Activated T-cell treated with anti-CD3 and anti-CD28 coated beads for 48 hours (primary cell): ENCODE measurements around the gene ADRB2.

ENCODE experiments used
- DNase-seq: peaks from one replicate; pipeline ENCODE4 v3.0.0-alpha.2; 2020; ENCODE audit warnings: low read depth

Gene ADRB2

DNA sequence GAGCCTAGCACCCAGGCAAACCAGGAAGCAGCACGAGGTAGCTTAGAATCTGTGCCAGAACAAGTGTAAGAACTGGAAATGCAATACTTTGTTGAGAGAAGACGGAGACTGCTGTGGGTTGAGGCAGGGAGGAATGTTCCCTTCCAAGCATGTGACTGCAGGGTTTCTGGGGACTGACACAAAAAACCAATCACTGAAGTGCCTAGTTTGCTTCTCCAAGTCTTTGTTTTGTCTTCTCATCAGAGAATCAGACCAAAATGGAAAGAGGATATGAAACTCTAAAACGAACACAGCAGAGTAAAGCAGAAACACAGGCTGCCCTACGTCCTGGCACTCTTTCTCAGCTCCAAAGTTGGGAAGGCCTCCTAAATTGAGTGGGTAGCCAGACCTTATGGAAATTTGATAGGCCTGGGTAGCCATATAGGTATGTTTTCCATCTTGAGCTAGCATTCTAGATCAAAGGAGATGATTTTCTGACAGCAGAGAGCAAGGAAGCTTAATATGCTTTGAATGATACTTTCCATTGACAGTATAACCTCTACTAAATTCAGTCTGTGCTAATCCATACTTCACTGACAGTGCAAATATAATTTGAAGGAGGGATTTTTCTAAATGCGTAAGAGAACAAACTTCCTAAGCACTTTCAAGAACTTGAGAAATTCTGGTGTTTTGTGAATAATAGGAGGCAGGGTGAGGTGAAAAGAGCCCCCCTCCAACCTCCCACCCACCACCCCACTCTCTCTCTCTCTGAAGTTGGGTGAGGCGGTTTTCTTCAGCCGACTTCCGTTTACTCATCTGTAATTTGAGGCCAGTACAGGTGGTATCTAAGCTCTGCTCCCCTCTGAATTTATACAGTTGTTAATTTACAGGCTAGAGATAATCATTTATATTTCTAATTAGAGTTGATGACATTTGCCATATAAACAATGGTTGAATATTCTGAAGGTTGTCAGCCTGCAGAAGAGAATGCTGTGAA is 5.5 kb downstream of the ADRB2 start:
- no peak for DNase-seq

DNA sequence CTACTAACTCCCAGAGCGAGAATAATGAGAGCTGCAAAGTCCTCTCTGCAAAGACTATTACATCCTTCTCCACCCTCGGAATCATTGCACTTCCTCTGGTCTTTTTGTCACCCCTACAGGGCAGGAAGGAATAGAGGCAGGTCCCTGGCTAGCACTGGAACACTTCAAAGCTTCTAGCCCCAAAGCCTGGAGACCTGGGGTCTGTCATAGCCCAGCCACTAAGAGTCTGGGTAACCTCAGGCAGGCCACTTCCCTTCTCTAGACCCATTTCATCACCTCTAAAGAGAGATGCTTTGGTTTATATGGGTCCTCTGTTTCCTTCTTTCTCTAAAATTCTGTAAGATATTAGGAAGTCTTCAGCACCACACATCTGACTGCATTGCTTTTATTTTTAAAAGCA is 6.7 kb downstream of the ADRB2 start:
- no peak for DNase-seq

DNA sequence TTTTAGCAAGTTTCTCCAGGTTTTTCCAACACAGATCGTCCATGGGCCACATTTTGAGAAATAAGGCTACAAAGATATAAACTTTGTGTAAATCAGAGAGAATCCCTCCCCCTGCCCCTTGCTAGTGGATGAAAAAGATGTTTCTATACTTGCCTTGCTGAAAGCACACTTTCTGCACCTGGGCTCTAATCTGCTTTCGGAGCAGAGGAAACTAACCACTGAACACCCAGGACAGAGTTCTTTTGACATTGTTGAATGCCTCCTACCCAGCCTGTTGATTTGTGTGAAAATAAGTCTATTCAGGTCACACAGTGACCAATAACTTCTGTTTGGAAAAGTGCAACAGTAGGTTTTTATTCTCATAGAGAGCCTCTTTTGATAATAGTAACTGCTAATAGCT is 7.5 kb downstream of the ADRB2 start:
- no peak for DNase-seq

DNA sequence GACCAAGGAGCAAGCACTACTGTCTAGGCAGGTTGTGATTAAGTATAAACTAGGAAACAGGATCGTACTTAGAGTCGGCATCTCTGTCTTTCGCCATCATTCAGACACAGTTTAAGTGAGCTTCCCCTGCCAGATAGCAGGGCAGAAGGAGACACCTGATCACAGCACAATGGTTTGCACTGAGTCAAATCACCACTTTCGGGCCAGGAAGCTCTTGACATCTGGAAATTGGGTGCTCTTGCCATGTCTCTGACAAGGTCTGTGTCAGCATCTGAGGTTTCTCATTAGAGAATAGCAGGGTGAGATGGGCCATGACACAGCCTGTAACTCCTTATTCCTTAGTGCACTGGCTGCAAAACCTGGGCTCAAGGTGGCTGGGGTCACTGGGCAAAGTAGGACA is 8.3 kb downstream of the ADRB2 start:
- DNase-seq: no peak

DNA sequence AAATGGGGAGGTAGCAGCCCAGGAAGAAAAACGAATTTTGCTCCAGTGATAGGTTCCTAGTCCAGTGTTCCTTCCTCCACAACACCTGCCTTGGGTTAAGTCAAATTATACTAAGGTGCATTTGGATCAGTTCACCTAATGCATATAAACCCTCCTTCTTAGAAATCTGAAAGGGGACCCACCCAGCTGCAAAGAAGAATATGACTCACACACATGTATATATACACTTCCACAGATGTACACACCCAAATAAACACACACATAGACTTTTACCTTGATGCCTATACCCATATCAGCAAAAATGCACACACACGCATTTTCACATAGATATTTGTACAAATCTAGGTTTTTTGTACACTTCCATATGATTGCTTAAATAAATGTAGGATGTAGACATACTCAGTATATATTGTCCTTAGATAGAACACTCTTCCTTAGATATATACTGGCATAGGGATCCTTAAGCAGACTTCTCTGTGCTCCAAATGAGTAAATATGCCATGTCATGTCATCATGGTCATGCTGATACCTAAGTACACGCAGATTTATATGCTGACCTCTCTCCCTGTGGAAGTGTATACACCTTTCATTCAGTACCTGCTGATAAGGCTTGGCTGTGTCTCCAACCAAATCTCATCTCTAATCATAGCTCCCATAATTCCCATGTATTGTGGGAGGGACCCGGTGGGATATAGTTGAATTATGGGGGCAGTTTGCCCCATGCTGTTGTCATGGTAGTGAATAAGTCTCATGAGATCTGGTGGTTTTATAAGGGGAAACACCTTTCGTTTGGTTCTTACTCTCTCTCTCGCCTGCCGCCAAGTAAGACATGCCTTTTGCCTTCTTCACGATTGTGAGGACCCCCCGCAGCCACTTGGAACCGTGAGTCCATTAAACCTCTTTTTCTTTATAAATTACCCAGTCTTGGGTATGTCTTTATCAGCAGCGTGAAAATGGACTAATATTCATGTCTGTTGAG is 10.2 kb downstream of the ADRB2 start:
- no peak for DNase-seq

DNA sequence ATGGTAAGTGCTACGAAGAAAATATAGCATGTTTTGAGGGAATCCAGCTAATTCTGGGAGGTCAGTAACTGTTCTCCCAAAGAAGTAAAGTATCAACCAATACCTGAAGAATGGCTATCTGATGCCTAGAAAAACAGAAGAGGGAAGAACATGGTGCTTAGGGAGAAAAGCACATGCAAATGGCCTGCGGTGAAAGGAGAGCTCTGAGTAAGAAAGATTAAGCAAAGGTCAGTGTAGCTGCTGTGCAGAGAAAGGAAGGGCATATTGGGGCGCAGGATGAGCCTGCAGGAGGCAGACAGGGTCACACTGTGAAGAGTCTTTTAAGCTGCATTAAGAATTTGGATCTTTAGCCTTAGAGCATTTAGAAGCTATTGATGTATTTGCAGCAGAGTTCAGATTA is 11.0 kb downstream of the ADRB2 start:
- DNase-seq: no peak

DNA sequence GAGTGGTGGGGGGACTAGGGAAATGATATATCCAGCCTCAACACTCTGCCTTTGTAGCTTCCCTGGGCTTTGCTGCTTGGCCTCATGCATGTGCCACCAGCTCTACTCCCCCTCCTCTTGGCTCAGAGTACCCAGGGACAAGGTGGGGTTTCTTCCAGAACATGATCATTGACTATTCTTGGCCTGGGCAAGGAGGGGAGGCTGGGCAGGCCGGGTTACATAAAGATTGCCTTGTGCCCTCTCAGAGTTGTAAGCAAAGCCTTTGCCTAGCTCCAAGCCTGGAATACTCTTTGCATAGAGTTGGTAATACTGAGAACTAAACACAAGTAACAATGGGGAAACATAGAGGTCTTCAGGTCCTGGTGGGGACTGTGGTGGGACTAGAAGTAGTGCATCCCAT is 11.9 kb downstream of the ADRB2 start:
- DNase-seq: no peak

DNA sequence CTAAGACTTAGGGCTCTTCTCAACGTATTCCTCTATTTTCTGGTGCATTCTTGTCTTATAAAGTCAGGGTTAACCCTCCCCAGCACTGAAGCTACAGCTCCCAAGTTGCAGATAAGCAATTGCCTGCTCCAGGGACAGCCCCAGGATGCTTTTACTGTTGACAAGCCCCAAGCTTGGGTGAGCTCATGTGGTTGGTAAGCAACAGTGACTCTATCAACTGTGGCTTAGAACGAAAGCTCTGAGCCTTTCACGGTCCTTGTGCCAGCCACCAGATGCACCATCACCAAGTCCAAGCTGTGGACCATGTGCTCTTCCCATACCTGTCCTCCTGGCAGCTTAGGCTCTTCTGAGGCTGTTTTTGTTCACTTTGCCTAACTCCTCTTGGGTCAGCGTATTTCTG is 13.5 kb downstream of the ADRB2 start:
- DNase-seq: no peak

DNA sequence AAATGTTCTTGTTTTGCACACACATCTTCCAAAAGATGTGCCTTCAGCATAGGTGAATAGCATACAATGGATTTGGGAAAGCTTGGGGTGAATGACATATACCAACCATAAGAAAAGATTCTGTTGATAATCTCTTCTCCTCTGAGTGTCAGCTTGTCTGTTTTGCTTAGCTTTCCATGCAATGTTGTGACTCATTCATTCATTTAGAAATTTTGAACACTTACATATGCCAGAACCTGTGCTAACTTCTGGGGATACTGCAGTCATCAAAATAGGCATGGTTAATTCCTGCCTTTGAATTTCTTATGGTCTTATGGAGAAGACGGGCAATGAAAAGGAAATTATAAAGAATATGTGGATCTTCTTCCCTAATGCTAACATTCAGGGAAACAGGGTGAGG is 14.1 kb downstream of the ADRB2 start:
- DNase-seq: no peak

DNA sequence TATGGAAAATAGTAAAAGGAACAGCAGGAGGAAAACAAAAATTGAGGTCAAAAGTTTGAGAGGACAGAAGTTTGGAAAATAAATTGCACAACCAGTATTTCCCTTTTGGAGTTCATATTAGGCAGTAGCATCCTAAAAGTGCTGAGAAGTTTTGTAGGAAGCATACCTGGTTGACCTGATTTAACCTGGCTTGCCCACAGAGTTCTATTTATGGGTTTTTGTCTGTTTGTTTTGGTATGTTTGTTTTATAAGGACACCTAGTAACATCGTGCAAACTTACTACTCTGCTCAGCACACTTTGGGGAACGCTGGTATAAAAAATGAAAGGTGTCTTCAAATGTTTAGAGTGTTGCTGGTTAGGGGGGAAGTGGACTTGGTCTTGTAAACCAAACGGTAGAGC is 15.1 kb downstream of the ADRB2 start:
- DNase-seq: no peak

DNA sequence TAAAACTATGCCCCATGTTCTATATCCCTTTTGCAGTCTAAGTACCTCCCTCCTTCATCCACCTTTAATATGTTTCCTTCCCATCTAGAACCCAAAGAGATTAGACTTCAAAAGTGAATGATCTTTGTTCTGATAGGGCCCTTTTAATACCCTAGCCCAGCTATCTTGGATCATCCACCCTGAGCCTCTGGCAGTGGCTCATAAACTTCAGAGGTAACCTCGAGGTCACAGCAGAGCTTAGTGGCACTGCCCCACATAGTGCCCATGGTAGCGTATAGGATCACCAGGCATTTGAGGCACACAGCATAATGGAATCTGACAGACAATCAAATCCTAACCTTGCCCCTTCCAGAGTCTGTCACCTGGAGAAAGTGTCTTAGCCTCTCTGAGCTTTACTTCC is 15.8 kb downstream of the ADRB2 start:
- no peak for DNase-seq

DNA sequence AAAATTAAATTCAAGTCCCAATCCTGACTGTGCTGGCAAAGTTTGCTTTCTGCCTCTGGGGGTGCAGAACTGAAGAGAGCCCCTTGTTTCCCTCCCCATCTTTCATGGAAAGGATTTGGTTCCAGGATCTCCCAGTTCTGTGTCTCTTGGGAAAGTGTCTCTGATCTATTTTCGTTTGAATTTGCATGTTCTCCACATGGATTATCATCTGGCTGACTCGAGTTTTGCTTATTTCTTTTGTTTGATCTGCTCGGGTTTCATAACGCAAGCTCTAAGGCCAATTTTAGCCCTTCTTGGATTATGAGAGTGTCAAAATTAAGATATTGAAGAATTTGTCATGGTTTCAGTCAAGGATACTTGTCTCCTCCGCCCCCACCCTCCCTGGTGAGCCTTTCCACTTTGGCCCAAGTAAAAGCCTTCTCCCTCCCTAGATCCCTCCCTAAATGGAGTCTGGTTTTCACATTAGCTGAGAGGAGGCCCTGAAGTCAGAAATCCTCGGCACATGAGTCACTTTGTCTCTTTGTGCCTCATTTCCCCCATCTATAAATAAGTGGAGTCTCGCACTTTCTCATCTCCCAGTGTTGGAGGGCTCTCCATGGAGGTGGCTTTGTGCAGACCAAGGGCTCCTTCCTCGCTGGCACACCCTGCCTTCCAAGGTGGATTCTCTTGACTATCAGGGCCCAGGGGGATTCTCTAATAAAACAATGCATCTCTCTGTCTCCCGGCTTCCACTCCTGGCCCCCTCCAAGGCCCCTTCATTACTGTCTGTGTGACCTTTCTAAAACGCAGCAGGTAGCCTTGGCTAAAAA is 17.3 kb downstream of the ADRB2 start:
- no peak for DNase-seq

DNA sequence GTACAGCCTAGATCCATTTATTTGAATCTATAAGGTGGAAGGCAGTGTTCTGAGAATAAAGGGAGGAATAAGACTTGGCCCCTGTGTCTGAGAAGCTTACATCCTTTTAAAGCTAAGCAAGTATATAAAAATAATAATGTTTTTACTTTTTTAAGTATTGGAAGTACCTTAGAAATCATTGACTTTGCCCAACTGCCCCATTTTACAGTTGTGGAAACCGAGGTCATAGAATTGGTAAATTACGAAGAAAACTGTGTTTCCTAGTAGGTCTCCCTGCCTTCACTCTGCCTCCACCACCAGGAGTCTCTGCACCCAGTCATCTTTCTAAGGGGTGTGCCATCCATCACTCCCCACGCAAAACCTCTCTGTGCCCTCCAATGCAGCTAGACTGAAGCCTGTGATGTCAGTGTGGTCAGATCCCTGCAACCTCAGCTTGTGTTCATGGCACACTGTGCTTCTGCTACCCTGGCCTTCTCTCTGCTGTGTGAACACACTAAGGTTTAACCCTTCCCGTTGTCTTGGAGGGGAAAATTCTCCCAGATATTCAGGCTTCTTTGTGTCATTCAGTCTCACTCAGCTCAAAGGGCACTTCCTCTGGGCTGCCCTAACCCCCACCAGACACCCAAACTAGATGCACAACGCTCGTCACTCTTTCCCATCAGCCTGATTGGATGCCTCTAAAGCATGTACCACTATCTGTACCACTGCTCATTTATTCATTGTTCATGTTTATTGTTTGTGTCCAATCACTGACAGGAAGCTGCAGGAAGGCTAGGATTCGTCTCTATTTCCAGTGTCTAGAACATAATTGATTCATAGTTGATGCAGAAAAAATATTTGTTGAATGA is 18.2 kb downstream of the ADRB2 start:
- no peak for DNase-seq

DNA sequence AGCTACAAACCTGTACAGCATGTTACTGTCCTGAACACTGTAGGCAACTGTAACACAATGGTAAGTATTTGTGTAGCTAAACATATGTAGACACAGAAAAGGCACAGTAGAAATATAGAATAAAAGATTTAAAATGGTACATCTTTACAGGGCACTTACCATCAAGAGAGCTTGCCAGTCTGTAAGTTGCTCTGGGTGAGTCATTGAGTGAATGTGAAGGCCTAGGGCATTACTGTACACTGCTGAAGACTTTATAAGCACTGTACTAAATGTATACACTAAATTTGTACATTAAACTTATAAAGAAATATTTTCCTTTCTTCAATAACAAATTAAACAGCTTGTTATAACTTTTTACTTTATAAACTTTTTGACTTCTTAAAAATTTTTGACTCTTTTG is 20.5 kb downstream of the ADRB2 start:
- no peak for DNase-seq

DNA sequence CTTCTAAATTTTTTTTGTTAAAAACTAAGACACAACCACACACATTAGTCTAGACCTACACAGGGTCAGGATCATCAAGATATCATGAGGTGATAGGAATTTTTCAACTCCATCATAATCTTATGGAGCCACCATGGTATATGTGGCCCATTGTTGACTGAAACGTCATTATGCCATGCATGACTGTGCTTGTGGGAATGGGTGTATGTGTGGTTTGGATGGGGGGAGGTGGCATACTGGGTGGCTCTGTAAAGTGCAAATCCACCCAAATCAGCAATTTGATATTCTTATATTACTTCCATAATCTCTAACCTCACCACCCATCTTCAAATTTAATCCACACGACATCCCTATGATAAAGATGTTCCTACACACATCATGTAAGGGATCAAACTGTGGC is 21.0 kb downstream of the ADRB2 start:
- DNase-seq: no peak

DNA sequence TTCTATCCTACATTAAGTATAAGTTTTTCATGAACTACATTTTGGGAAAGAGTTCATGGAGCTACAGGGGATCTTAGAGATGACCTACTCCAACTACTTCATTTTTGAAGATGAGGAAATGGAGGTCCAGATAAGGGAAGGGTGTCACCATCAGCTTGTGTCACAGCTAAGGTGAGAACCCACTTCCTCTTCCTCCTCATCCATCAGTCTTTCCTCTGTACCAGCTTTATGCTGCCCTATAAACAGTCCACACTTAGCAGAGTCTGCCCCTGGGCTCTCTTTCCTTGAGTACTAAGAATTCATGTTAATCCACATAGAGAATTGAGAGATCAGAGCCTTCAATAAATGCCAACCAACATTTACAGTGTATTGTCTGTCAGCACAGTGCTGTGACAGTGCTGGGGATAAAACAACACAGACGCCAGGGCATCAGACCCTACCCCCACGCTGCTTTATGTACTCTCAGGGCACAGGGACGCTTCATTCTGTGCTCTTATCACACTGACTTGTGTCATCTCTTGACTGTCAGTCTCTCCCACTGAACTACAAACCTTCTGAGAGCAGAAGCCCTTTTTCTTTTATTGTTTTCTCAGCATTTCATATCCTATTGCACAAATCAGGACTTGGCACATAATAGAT is 22.1 kb downstream of the ADRB2 start:
- no peak for DNase-seq

DNA sequence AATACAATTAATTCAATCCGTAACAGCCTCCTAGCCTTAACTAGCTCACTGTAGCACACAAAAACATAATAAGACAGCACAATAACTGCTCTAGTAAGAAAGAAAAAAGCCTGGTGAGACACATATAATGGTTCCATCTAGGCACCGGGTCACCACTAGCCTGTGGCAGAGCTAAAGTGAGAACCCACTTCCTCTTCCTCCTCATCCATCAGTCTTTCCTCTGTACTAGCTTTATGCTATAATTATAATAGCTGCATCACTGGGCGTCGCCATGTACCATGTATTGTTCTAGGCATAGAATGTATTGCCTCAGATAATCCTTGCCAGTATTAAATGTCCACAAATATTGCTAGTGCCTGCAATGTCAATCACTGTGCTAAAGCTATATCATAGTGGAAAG is 23.1 kb downstream of the ADRB2 start:
- no peak for DNase-seq

DNA sequence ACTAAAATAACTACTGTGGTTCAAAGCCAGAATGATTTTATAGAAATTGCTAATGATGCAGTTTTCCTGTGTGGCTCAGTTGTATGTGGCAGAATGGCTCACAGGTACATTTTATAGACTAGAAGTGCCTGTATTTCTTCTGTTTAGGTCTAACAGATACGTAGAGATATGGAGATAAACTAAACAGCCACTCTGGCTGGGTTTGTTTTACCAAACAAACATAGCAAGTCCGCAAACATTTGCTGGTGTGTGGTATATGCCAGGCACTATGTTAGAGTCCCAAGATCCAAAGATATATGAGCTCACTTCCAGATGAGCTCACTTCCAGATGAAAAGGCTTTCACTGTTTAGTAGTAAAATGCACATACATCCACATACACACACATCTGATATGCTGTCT is 24.4 kb downstream of the ADRB2 start:
- DNase-seq: no peak

DNA sequence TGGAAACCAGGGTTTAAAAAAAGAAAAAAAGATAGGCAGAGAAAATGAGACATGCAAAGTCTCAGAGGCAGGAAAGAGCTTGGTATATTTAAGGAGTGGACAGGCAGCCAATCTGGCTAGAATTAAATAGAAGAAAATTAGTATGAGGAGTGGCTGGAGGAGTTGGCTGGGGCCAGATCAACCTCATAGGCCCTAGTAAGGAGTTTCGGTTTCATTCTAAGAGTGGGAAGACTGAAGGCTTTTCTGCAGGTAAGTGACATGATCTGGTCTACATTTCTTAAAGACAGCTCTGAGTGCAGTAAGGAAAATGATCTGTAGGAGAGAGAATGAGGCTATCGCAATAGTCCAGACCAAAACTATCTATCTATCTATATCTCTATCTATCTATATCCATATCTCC is 27.5 kb downstream of the ADRB2 start:
- no peak for DNase-seq

DNA sequence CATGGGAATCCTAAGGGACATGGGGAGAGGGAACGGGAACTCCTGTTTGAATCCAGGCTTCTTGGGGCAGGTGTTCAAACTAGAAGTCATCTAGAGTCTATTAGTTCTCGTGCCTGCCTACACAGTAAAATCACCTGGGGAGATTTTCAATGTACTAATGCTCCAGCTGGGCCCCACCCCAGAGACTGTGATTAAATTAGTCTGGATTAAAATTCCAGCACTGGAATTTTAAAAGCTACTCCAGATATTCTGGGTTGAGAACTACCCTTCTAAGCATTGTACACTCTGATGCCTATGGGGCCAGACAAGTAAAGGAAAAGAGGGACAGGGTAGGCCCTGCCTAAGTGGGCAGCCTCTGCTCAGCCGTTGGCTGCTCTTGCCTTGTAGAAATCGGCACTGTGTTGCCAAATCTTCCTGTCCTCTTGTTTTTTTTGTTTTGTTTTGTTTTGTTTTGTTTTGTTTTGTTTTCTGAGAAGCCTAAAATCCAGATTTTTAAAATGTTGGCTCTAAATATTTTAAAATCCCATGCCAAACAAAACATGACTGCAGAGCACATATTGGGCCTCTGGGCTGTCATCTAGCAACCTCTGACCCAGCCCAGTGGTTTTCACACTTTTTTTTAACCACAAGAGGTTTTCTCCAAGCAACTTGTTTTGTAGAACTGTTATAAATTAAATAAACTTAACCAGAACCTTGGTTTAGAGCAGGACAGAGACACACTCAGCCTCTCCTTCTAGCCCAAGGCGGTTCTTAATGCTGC is 29.0 kb downstream of the ADRB2 start:
- DNase-seq: no peak
